ENCODE measurements around the gene NR2C2.

DNA sequence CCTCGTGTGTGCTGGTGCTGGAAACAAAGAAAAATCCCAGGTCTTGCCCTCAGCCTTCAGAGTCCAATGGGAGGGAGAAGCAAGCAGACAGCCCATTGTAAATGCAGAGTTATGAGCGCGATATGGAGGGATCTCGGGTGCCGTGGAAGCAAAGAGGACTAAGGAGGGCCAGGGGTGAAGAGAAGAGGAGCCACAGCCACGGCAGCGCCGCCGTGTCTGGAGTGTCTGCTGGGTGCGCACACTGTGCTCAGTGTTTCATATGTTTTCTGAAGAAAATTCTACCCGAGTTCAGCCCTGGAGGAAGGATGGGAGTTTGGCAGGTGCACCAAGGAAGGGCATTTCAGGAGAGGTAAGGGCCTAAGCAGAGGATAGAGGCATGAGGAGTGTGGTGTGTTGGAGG, 35.7 kb upstream of the NR2C2 start:
- TF ChIP-seq, protein P1, sequence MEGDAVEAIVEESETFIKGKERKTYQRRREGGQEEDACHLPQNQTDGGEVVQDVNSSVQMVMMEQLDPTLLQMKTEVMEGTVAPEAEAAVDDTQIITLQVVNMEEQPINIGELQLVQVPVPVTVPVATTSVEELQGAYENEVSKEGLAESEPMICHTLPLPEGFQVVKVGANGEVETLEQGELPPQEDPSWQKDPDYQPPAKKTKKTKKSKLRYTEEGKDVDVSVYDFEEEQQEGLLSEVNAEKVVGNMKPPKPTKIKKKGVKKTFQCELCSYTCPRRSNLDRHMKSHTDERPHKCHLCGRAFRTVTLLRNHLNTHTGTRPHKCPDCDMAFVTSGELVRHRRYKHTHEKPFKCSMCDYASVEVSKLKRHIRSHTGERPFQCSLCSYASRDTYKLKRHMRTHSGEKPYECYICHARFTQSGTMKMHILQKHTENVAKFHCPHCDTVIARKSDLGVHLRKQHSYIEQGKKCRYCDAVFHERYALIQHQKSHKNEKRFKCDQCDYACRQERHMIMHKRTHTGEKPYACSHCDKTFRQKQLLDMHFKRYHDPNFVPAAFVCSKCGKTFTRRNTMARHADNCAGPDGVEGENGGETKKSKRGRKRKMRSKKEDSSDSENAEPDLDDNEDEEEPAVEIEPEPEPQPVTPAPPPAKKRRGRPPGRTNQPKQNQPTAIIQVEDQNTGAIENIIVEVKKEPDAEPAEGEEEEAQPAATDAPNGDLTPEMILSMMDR (IDR thresholded peaks at IDR 0.05): no peak
- no peak for TF ChIP-seq POLR2A (IDR thresholded peaks at IDR 0.05)
